SK-N-SH (cell line): ENCODE results near the gene DNAH10.

Source experiments
- EZH2phosphoT487 ChIP-seq: fragments of 200-600 bp; sonication (generic); IDR thresholded peaks from 2 replicates; pipeline ENCODE4 v1.6.1; 2017; ENCODE audit warnings: low read depth, mixed run types, mild to moderate bottlenecking, antibody characterized with exemption, moderate library complexity, borderline replicate concordance
- SIN3A ChIP-seq: IDR thresholded peaks from 2 replicates; pipeline ENCODE4 v1.6.1; 2012; ENCODE audit warnings: low read depth, mild to moderate bottlenecking, low read length, moderate library complexity, borderline replicate concordance
- TAF1 ChIP-seq: IDR thresholded peaks from 2 replicates; pipeline ENCODE4 v1.6.1; 2012; ENCODE audit warnings: low read depth, mild to moderate bottlenecking, low read length, moderate library complexity, borderline replicate concordance
- TF ChIP-seq, protein P1 (sequence below): fragments of 200-600 bp; sonication (generic); IDR thresholded peaks from 2 replicates; pipeline ENCODE4 v1.6.1; 2017; ENCODE audit warnings: antibody characterized with exemption, mild to moderate bottlenecking, moderate library complexity
- TF ChIP-seq, protein P2 (sequence below): IDR thresholded peaks from 2 replicates; pipeline ENCODE4 v1.4.0; 2012; ENCODE audit warnings: low read depth
- TF ChIP-seq, protein P3 (sequence below): IDR thresholded peaks from 2 replicates; pipeline ENCODE4 v1.6.1; 2012; ENCODE audit warnings: mild to moderate bottlenecking, low read depth, low read length, moderate library complexity
- TF ChIP-seq, protein P4 (sequence below): IDR thresholded peaks from 2 replicates; pipeline ENCODE4 v1.4.0; 2012; ENCODE audit warnings: low read depth, borderline replicate concordance

DNA sequence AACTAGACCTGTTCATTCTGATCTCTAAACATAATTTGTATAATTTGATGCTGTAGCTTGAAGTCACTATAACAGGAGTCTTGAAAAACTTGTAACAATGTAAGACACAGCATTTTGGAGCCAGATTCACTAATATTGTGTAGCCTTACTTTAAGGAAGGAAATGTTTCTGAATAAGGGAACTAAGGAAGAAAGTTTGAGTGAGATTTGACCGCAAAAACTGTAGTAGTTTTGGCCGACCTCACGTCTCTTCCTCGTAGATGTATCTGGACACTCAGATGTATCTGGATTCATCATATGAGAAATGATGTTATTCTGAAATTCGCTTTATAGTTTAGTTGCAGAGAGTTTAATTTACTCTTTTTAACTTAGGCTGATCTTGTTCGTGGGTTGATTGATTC lies 13.9 kb upstream of the DNAH10 start:
- TF ChIP-seq, protein P1, sequence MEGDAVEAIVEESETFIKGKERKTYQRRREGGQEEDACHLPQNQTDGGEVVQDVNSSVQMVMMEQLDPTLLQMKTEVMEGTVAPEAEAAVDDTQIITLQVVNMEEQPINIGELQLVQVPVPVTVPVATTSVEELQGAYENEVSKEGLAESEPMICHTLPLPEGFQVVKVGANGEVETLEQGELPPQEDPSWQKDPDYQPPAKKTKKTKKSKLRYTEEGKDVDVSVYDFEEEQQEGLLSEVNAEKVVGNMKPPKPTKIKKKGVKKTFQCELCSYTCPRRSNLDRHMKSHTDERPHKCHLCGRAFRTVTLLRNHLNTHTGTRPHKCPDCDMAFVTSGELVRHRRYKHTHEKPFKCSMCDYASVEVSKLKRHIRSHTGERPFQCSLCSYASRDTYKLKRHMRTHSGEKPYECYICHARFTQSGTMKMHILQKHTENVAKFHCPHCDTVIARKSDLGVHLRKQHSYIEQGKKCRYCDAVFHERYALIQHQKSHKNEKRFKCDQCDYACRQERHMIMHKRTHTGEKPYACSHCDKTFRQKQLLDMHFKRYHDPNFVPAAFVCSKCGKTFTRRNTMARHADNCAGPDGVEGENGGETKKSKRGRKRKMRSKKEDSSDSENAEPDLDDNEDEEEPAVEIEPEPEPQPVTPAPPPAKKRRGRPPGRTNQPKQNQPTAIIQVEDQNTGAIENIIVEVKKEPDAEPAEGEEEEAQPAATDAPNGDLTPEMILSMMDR = no peak
- TF ChIP-seq SIN3A (no peak), EZH2phosphoT487 (no peak), TAF1 (no peak)
- TF ChIP-seq, protein P2, sequence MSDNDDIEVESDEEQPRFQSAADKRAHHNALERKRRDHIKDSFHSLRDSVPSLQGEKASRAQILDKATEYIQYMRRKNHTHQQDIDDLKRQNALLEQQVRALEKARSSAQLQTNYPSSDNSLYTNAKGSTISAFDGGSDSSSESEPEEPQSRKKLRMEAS = no peak
- TF ChIP-seq, protein P3, sequence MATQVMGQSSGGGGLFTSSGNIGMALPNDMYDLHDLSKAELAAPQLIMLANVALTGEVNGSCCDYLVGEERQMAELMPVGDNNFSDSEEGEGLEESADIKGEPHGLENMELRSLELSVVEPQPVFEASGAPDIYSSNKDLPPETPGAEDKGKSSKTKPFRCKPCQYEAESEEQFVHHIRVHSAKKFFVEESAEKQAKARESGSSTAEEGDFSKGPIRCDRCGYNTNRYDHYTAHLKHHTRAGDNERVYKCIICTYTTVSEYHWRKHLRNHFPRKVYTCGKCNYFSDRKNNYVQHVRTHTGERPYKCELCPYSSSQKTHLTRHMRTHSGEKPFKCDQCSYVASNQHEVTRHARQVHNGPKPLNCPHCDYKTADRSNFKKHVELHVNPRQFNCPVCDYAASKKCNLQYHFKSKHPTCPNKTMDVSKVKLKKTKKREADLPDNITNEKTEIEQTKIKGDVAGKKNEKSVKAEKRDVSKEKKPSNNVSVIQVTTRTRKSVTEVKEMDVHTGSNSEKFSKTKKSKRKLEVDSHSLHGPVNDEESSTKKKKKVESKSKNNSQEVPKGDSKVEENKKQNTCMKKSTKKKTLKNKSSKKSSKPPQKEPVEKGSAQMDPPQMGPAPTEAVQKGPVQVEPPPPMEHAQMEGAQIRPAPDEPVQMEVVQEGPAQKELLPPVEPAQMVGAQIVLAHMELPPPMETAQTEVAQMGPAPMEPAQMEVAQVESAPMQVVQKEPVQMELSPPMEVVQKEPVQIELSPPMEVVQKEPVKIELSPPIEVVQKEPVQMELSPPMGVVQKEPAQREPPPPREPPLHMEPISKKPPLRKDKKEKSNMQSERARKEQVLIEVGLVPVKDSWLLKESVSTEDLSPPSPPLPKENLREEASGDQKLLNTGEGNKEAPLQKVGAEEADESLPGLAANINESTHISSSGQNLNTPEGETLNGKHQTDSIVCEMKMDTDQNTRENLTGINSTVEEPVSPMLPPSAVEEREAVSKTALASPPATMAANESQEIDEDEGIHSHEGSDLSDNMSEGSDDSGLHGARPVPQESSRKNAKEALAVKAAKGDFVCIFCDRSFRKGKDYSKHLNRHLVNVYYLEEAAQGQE = no peak
- TF ChIP-seq, protein P4, sequence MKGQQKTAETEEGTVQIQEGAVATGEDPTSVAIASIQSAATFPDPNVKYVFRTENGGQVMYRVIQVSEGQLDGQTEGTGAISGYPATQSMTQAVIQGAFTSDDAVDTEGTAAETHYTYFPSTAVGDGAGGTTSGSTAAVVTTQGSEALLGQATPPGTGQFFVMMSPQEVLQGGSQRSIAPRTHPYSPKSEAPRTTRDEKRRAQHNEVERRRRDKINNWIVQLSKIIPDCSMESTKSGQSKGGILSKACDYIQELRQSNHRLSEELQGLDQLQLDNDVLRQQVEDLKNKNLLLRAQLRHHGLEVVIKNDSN = no peak
